ENCODE results near the gene PFKP.
"Not testable (repeated sequence)": the region's sequence is repeated elsewhere in the genome, so short reads cannot be mapped to it uniquely, and the experiment has no call there.

PFKP gene

DNA sequence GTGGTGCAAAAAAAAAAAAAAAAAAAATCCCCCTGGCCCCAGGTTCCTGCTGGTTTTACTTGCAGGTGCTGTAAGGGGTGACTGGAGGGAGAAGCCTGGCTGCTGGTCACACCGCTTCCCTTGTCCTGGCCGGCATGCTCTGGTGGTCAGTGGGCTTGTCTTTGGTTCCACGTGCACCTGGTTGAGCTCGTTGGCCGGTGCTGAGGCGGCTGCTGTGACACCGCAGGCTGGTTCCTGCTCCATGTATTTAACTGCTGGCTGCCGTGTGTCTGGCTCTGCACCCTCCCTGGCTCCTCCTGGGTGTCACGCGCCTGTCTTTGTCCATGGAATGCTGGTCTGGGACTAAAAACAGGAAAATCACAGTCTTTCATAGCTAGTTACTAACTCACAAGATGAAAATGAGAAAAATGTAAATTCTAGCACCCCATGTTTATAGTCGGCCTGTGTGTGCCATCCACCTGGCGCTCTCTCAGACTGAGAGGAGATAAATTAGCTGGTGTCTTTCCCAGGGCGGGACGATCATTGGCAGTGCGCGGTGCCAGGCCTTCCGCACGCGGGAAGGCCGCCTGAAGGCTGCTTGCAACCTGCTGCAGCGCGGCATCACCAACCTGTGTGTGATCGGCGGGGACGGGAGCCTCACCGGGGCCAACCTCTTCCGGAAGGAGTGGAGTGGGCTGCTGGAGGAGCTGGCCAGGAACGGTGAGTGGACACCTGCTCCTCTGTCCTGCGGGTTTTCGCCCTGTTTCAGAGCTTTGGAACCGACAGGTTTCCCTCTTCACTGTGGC is 33.7 kb downstream of the PFKP start:
- no peak for DNase-seq

GRCh38 chr10:3102720-3103427 is 35.5 kb downstream of the PFKP start:
- no peak for DNase-seq

GRCh38 chr10:3103646-3104045 is 36.3 kb downstream of the PFKP start:
- DNase-seq = no peak

DNA sequence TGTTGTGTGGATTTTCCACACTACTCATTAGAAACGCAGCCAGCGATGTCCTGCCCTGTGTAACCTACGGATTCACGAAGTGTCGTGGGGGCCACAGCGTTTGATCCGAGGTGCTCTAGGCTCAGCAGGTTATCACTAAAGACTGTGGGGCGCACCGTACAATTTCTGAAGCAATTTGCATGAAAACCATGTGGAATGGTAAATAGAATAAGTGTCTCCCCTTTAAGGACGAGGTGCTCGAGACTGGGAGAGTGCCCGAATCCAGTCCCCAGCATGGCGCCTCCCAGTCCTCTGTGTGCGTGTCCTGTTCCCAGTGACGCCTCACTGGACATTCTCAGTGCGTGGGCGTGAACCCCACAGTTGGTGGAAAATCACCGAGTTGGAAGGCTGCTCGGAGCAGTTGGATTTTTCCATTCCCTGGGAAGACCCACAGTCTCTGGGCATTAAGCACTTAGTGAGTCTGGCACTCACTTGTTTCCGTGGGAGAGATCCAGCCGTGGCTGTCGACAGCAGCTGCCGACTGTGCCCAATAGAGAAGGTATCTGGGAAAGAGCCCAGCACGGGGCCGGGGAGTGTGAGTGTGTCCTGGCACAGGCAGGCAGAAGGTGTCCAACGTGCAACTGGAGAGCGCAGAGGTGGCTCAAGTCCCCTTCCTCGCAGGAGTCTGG is 37.0 kb downstream of the PFKP start:
- DNase-seq = no peak

DNA sequence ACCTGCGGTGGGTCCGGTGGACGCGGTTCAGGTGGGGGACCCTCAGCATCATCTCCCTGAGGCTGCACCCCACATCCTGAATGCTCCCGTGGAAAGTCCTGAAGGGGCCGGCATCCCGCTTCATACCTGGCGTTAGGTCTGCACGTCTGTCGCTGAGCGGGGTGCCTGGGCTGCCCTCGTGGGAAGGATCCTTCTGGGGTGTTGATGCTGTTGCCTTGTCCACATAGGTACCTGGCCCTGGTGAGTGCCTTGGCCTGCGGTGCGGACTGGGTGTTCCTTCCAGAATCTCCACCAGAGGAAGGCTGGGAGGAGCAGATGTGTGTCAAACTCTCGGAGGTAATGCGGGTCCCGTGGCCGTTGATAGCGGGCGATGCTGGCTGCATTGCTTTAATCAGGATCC is 37.8 kb downstream of the PFKP start:
- no peak for DNase-seq

DNA sequence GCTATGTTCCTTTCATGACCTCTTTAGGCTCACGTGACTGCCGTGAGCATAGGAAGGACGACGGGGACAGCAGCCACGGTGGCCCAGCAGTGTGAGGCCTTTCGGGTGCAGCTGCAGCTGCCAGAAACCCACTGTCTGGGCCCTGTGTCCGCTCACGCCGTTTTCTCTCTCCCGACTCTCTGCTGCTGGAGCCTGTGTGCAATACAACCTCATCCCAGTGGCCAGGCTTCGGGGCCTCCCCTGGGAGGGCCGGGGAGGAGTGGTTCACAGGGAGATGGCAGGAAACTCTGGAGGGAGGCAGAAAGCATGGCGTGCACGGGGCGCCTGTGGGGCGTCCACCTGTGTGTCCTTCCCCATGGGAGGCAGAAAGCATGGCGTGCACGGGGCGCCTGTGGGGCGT is 38.6 kb downstream of the PFKP start:
- no peak for DNase-seq

GRCh38 chr10:3106328-3106727 is 39.0 kb downstream of the PFKP start:
- not testable (repeated sequence) for DNase-seq

DNA sequence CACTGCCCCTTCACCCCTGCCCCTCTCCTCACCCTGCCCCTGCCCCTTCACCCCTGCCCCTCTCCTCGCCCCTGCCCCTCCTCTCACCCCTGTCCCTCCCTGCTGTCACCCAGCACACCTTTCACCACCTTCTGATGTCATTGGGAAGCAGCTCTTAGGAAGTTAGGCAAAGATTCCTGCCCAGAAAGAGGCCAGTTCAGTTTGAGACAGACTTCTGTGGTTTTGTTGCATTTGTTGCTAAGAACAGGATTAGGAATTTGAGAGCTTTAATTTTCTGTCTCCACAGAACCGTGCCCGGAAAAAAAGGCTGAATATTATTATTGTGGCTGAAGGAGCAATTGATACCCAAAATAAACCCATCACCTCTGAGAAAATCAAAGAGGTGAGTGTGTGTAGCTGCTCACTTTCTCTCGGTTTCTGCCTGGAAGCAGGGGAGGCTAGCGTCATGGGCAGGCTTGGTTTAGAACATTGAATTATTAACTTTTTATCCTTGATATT is 39.6 kb downstream of the PFKP start:
- no peak for DNase-seq

DNA sequence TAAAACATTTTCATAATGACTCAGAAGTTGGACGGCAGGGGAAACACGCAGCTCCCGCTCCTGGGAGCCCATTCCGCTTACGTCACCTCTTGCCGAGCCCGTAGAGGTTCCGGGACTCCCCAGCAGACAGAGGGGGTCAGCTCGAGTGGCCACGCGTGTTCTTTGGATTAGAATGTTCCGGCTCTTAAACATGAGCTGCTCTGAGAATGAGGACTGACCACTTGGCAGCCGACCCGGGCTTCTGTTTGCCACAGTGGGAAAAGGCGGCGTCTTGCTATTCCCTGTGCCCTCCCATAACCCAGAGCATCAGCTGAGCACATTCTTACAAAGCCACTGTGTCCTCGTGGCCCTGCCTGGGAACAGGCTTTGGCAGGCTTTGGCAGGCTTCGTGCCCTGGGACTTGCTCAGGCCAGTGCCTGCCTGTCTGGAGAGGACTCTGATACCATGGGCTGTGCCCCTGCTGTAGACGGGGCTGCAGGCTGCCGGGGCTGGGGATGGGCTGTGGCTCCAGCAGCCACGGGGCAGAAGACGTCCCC is 40.1 kb downstream of the PFKP start:
- peak; percentile 90 for DNase-seq

DNA sequence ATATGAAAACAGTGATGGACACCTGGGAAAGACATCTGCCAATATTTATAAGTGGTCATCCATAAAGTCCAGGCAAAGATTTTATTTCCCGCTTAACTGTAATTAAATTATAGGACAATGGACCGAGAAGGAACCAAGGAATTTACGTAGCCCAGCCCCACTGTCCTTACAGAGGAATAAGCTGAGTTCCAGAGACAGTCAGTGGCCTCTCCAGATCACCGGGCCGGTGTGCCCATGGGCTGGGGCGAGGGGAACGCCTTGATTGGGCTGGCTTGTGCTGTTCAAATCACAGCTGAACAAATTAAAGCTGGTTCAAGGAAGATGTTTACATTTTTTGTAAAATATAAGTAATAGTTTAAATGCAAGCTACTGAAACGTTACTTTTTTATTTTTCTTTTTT is 40.7 kb downstream of the PFKP start:
- no peak for DNase-seq

DNA sequence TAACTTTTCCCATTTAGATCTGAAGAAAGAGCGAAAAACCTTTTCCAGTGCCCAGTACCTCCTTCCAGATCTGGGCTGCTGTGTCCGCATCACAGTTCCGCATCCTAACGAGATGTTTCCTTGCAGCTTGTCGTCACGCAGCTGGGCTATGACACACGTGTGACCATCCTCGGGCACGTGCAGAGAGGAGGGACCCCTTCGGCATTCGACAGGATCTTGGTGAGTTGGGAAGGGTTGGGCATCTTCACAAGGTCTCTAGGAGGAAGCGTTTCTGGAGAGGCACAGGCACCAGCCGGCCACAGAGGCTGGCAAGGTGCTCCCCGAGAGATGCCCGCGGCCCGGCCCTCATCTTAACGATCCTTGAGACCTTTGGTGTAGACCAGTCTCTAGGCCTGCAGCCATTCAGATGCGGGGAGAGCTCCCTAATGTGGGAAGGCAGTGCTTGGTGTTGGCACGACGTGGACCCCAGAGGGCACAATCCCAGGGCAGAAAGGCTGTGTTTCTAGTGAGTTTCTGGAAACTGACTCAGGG is 41.3 kb downstream of the PFKP start:
- no peak for DNase-seq

- no peak for DNase-seq
Measured at GRCh38 chr10:3109196-3109595, 41.8 kb downstream of the PFKP start.

DNA sequence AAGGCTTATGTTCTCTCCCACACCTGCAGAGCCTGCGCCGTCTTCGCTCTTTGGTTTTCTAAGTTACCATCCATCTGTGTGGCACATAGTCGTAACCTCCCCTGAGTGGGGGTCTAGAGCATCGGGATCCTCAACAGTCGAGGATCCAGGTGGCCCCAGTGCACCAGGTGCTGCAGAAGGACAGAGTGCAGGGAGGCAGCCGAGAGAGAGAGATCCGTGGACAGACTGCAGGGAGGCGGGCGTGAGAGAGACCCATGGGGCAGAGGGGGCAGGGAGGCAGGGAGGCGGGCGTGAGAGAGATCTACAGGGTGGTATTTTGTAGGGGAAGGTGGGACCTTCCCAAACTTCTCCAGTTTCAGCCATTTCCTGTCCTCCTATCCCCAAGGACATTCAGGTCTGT is 42.3 kb downstream of the PFKP start:
- DNase-seq = no peak

- DNase-seq = no peak
Measured at GRCh38 chr10:3110782-3111620, 43.7 kb downstream of the PFKP start.

DNA sequence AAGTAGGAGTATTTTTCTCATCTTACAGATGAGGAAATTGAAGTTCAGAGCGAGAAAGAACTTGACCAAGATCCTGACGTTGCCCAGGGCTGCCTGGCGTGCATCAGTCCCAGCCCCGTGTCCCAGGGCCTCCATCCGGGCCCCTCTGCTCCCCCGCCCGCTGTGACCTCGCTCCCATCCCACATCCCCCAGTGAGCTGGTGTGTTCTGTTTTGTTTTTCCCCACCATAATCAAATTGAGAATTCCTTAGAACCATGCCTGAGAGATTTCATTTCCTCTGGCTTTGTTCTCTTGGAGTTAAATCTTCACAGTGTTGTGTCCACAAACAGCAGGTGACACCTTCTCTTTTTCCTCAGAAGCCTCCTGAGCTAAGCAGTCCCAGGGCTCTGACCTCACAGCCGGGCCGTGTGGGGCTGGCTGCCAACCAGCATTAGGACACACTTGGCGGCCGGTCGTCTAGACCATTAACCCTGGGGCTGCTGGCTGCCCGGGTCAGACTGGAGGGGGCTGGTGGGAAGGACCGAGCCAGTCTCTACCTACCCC is 44.3 kb downstream of the PFKP start:
- DNase-seq = no peak

GRCh38 chr10:3113343-3113720 is 46.0 kb downstream of the PFKP start:
- DNase-seq = no peak

- DNase-seq = no peak
Measured at GRCh38 chr10:3115685-3116084, 48.3 kb downstream of the PFKP start.

DNA sequence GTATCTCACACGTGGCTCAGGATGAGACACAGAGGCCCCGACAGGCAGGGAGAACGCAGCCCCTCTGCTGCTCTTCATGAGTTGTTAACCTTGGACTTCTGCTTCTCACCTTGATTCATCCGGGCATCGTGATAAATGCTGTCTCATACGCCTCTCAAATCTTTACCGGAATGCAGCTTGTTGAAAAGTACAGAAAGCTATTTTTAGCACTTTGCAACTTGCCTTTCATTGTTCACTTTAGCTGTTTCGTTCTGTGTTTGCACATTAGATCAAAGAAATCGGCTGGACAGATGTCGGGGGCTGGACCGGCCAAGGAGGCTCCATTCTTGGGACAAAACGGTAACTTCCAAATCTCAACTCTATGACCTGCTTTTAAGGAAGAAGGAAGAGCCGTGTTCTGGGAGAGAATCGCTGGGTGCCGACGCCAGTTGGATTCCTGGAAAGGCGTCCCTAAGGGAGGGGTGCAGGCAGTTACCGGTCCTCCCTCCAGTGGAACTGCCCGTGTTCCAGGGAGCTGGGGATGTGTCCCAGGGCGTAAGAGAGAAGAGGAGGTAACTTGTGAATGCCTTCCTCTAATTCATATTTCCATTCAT is 49.3 kb downstream of the PFKP start:
- no peak for DNase-seq

GRCh38 chr10:3117486-3117885 is 50.1 kb downstream of the PFKP start:
- DNase-seq = no peak

GRCh38 chr10:3118641-3119091 is 51.3 kb downstream of the PFKP start:
- DNase-seq = no peak

GRCh38 chr10:3119796-3120459 is 52.6 kb downstream of the PFKP start:
- DNase-seq = no peak

Measured in NCI-H226 (cell line).